ENCODE data around the gene SERPIND1. TPM values are rescaled to one million over a fixed set of nuclear protein-coding genes. Genes with fewer than 3 reads are reported as not detected.

Gene SERPIND1
- total RNA-seq, 6 donors from 2014 or later: 0.57 to 2.6 (median 0.76) TPM; not detected in 2

- Histone ChIP-seq H3K4me1 (no peaks in the 10 kb centered on the region), H3K36me3 (peaks cover 0 to 48% (median 25%) of the 10 kb centered on the region in 4 donors), H3K9me3 (no peaks in the 10 kb centered on the region), H3K27ac (no peak overlapping the region), H3K27me3 (no peaks in the 10 kb centered on the region), H3K4me3 (no peak overlapping the region)
- 91 to 100% methylated on average over 2 to 3 of the region's 3 CpGs for WGBS, 2 donors
- DNase-seq (no peak), ATAC-seq (ENCODE audit: low FRiP score in 2 of 2) (no peak)
- TF ChIP-seq, protein P1, sequence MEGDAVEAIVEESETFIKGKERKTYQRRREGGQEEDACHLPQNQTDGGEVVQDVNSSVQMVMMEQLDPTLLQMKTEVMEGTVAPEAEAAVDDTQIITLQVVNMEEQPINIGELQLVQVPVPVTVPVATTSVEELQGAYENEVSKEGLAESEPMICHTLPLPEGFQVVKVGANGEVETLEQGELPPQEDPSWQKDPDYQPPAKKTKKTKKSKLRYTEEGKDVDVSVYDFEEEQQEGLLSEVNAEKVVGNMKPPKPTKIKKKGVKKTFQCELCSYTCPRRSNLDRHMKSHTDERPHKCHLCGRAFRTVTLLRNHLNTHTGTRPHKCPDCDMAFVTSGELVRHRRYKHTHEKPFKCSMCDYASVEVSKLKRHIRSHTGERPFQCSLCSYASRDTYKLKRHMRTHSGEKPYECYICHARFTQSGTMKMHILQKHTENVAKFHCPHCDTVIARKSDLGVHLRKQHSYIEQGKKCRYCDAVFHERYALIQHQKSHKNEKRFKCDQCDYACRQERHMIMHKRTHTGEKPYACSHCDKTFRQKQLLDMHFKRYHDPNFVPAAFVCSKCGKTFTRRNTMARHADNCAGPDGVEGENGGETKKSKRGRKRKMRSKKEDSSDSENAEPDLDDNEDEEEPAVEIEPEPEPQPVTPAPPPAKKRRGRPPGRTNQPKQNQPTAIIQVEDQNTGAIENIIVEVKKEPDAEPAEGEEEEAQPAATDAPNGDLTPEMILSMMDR (IDR thresholded peaks at IDR 0.05): no peak
- TF ChIP-seq EP300 (IDR thresholded peaks at IDR 0.05) (no peak), POLR2AphosphoS5 (IDR thresholded peaks at IDR 0.05) (no peak), POLR2A (IDR thresholded peaks at IDR 0.05) (no peak)
Observed at GRCh38 chr22:20834725-20835124, 60.8 kb downstream of the SERPIND1 start.

Other genes starting within 250 kb of the SERPIND1 start
- gene PI4KA, start 84.7 kb downstream of the SERPIND1 start, total RNA-seq: 100 to 1,000 TPM in 2 of 6 donors, 10 to 100 TPM in 4; 68.6 to 251 (median 89.5) TPM
- 10 to 100 TPM; 10.2 to 28.3 (median 19.8) TPM for gene SNAP29, start 84.9 kb downstream of the SERPIND1 start, total RNA-seq
- 10 to 100 TPM; 35.6 to 65.4 (median 53.4) TPM for gene CRKL, start 143.3 kb downstream of the SERPIND1 start, total RNA-seq
- gene AIFM3, start 193.1 kb downstream of the SERPIND1 start, total RNA-seq: 1 to 10 TPM; 4.7 to 9.4 (median 6.6) TPM
- 100 to 1,000 TPM in 2 of 6 donors, 10 to 100 TPM in 4; 33.7 to 114 (median 63.2) TPM for gene LZTR1, start 208.2 kb downstream of the SERPIND1 start, total RNA-seq
- gene THAP7, start 228.0 kb downstream of the SERPIND1 start, total RNA-seq: 10 to 100 TPM; 18.9 to 52.4 (median 32.0) TPM
- gene P2RX6, start 241.1 kb downstream of the SERPIND1 start, total RNA-seq: 10 to 100 TPM in 1 of 6 donors, 1 to 10 TPM in 1, under 1 TPM in 4; 0.39 to 22.0 (median 0.65) TPM

Data from upper lobe of left lung (tissue), 6 donors.